Fibroblast of mammary gland (primary cell): Measurements from ENCODE around the gene SEPTIN12.

Experiments used
- DNase-seq: peaks from one replicate; pipeline ENCODE4 v3.0.0-alpha.2; 2010; ENCODE audit warnings: low read depth
- H3K4me3 ChIP-seq: 2 replicates; pipeline ENCODE4 v1.5.1; 2011; ENCODE audit warnings: low read depth, mild to moderate bottlenecking, low read length, moderate library complexity; ENCODE audit not compliant: control insufficient read depth
- TF ChIP-seq, protein P1 (sequence below): conservative IDR thresholded peaks from 2 replicates; pipeline ENCODE4 v1.5.1; 2011; ENCODE audit warnings: low read depth, low read length, inconsistent platforms; ENCODE audit not compliant: control insufficient read depth, insufficient read depth

SEPTIN12 gene

DNA sequence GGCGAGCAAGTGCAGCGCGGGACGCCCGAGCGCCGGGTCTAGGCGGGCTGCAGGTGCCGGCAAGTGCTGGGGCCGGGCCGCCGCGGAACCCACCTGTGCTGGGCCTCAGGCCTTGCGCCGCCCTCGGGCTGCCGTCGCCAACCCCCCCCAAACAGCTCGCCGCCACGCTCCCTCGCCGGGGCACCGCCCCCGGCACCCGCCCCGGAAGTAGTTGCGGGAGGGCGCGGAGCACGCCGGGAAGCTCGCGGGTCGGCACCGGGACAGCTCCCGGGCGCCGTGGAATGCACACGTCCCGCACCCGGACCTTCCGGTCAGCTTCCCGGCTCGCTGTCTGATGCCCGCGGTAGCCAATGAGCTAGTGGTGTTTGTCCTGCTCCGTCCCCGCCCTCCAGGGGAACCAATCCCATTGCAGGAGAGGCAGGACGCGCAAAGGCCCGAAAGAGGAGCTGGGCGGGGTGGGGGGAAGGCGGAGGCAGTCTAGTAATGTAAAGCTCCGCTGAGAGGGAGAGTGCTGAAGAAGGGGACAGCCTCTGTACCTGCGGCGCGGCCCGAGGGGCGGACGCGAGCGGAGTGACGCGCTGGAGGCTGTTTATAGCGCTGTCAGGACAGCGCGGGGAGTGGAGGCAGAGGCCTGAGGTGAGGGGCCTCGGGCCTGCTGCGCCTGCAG lies 53.9 kb downstream of the SEPTIN12 start, which contains the start of the genes ANKS3 and DNAAF8:
TSS of gene ANKS3 (minus strand) at position 209 of the 667 bp plus-strand sequence. CDS start 4,122 bp downstream, outside the sequence.
TSS of gene DNAAF8 (plus strand) at position 475 of the 667 bp plus-strand sequence. CDS start 1,978 bp downstream, outside the sequence.
- H3K4me3 ChIP-seq: peak within 1 kb of the TSS; percentile 86
- DNase-seq: peak; percentile 96
- TF ChIP-seq, protein P1, sequence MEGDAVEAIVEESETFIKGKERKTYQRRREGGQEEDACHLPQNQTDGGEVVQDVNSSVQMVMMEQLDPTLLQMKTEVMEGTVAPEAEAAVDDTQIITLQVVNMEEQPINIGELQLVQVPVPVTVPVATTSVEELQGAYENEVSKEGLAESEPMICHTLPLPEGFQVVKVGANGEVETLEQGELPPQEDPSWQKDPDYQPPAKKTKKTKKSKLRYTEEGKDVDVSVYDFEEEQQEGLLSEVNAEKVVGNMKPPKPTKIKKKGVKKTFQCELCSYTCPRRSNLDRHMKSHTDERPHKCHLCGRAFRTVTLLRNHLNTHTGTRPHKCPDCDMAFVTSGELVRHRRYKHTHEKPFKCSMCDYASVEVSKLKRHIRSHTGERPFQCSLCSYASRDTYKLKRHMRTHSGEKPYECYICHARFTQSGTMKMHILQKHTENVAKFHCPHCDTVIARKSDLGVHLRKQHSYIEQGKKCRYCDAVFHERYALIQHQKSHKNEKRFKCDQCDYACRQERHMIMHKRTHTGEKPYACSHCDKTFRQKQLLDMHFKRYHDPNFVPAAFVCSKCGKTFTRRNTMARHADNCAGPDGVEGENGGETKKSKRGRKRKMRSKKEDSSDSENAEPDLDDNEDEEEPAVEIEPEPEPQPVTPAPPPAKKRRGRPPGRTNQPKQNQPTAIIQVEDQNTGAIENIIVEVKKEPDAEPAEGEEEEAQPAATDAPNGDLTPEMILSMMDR: no peak

DNA sequence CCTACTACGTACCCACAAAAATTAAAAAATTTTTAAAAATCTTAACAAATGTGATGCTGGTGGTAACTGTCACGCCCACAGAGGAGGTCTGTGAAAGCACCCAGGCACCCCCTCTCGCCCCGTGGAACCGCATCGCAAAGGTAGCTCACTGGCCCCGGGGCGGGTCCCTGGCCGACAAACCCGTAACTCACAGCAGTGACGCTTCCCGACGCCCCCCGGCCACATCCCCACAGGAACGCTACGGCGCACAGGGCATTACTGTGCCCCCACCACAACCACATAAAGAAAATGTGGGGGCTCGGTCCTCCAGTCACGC lies 54.4 kb downstream of the SEPTIN12 start:
- TF ChIP-seq, protein P1: no peak
- DNase-seq: no peak
- H3K4me3 ChIP-seq: peak overlapping the region; percentile 86

DNA sequence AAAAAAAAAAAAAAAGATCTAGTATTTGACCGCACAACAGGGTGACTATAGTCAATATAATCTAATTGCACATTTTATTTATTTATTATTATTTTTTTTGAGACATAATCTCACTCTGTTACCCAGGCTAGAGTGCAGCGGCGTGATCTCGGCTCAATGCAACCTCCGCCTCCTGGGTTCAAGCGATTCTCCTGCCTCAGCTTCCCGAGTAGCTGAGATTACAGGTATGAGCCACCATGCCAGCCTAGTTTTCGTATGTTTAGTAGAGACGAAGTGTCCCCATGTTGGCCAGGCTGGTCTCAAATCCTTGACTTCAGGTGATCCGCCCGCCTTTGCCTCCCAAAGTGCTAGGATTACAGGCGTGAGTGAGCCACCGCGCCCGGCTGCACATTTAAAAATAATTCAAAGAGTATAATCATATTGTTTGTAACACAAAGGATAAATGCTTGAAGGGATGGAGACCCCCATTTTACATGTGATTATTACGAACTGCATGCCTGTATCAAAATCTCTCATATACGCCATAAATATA lies 54.9 kb downstream of the SEPTIN12 start:
- H3K4me3 ChIP-seq: peak overlapping the region; percentile 86
- TF ChIP-seq, protein P1: no peak

DNA sequence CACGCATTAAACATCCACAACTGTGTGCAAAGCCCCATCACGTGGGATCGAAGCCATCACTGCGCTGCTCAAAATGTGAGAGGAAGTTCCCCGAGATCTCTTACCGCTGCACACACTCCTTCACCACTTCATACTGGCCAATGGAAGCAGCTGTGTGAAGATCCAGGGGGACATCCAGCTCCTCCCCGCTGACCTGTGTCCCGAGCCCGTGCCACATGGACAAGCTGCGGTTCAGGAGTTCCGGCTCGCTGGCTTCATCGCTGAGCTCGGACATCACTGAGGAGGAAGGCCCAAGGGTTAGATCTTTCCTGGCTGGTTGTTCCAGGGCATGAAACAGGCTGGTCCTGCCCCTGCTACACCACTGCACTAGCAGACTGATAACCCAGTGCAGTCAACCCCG lies 58.3 kb downstream of the SEPTIN12 start:
- TF ChIP-seq, protein P1: no peak
- DNase-seq: no peak
- no peak overlapping the region for H3K4me3 ChIP-seq

More for the DNA sequence above, 54.9 kb downstream of the SEPTIN12 start:
- no peak for DNase-seq

DNA sequence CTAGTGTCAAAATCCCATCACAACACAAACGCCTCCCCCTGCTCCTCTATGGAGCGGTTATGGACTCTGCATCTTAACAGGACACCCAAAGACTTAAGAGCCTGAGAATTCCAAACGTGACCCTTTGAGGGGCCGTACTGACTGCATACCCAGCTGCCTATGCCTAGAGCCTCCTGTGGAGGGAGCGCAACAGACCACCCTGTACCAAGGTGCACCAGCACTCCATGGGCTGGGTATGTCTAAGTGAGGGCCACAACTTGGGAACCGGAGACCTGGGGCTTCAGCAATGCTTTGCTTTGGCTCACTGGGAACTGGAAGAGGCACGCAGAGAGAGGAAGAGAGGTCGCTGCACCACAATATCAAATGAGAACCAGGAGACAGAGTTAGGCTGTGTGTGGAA lies 59.5 kb downstream of the SEPTIN12 start:
- TF ChIP-seq, protein P1: no peak
- H3K4me3 ChIP-seq: no peak overlapping the region
- DNase-seq: no peak
